GM12878 (cell line): ENCODE results near the gene CDKN2A. TPM values are rescaled to one million over a fixed set of nuclear protein-coding genes. Genes with fewer than 3 reads are reported as not detected.

Experiments
- ATAC-seq: fragments of 200-7000 bp; cut with Tn5 transposase; 3 replicates; pipeline ENCODE4 v1.9.1; 2020; ENCODE audit warnings: mild to moderate bottlenecking, moderate library complexity
- BruUV-seq: library from RNA; stranded (reverse); fragments of 400-500 nt; replicated peaks from 2 replicates; lab custom pipeline; 2021; lab: Mats Ljungman, UMichigan
- CTCF ChIA-PET: fragments of 300-600 bp; sonication (Branson Sonifier 250); formaldehyde crosslinking; extraction: SDS; loops from one replicate; lab custom pipeline; 2021; ENCODE audit warnings: inconsistent platforms; lab: Yijun Ruan, JAX
- POLR2A ChIA-PET: fragments of 350-600 bp; formaldehyde crosslinking; extraction: SDS; loops from one replicate; lab custom pipeline; 2021; ENCODE audit warnings: inconsistent platforms; lab: Charles Lee
- RAD21 ChIA-PET: fragments of 300-600 bp; sonication (Branson Sonifier 250); formaldehyde crosslinking; loops from one replicate; lab custom pipeline; 2023; ENCODE audit warnings: antibody characterized with exemption; ENCODE audit not compliant: unreplicated experiment; lab: Charles Lee
- SMC1A ChIA-PET: fragments of 300-600 bp; sonication (Branson Sonifier 250); formaldehyde crosslinking; loops from one replicate; lab custom pipeline; 2023; ENCODE audit not compliant: unreplicated experiment, uncharacterized antibody; lab: Charles Lee
- DNase-seq: peaks from one replicate; pipeline ENCODE4 v3.0.0-alpha.2; 2011; ENCODE audit warnings: low read depth, low spot score
- FAIRE-seq: peaks from 3 replicates; lab custom pipeline; 2011; peaks lifted over from hg19 to GRCh38; lab: Jason Lieb, UNC
- H2AFZ ChIP-seq: 2 replicates; pipeline ENCODE4 v1.6.0; 2011; ENCODE audit warnings: low read depth, low read length, control low read depth; ENCODE audit not compliant: control insufficient read depth
- H3K27ac ChIP-seq: 2 replicates; pipeline ENCODE4 v1.5.1; 2011; ENCODE audit warnings: control low read depth; ENCODE audit not compliant: control insufficient read depth, insufficient read depth
- H3K27me3 ChIP-seq, 2 experiments: replicated peaks in 1 of 2; 2 replicates each; pipeline versions ENCODE4 v1.6.0 to v1.6.1; 2011; ENCODE audit warnings: low read length in 1 of 2; ENCODE audit not compliant: control insufficient read depth in 2 of 2, insufficient read depth in 2 of 2
- H3K36me3 ChIP-seq, 2 experiments: 2 replicates each; pipeline ENCODE4 v1.5.1; 2011; ENCODE audit warnings: low read length in 1 of 2; ENCODE audit not compliant: control insufficient read depth in 2 of 2, insufficient read depth in 2 of 2
- H3K4me1 ChIP-seq: 2 replicates; pipeline ENCODE4 v1.6.1; 2011; ENCODE audit warnings: mild to moderate bottlenecking, low read length, moderate library complexity, mixed read lengths; ENCODE audit not compliant: control insufficient read depth, insufficient read depth
- H3K4me2 ChIP-seq: 2 replicates; pipeline ENCODE4 v1.6.0; 2011; ENCODE audit warnings: control low read depth; ENCODE audit not compliant: control insufficient read depth, insufficient read depth
- H3K4me3 ChIP-seq: fragments of 200-600 bp; sonication (generic); 2 replicates; pipeline ENCODE4 v1.5.1; 2016
- H3K79me2 ChIP-seq: 2 replicates; pipeline ENCODE4 v1.6.0; 2011; ENCODE audit warnings: low read length; ENCODE audit not compliant: control insufficient read depth, insufficient read depth
- H3K9ac ChIP-seq: 2 replicates; pipeline ENCODE4 v1.8.0; 2011; ENCODE audit warnings: low read length, control low read depth, mixed read lengths; ENCODE audit not compliant: control insufficient read depth, insufficient read depth
- H3K9me3 ChIP-seq: replicated peaks from 3 replicates; pipeline ENCODE4 v1.5.1; 2011; ENCODE audit warnings: mild to moderate bottlenecking, low read length; ENCODE audit not compliant: control insufficient read depth, insufficient read depth
- H4K20me1 ChIP-seq: 2 replicates; pipeline ENCODE4 v1.6.0; 2011; ENCODE audit not compliant: control insufficient read depth, insufficient read depth
- CHD1 ChIP-seq: IDR thresholded peaks from 2 replicates; pipeline ENCODE4 v1.6.1; 2012; ENCODE audit warnings: low read depth, low read length, improper control_type of control experiment
- DPF2 ChIP-seq: fragments of 450-650 bp; IDR thresholded peaks from 2 replicates; pipeline ENCODE4 v1.6.1; 2017; ENCODE audit warnings: mild to moderate bottlenecking
- GATAD2B ChIP-seq: fragments of 450-650 bp; conservative IDR thresholded peaks from 2 replicates; pipeline ENCODE4 v1.6.1; 2017; ENCODE audit warnings: low read depth, mild to moderate bottlenecking, moderate library complexity
- HCFC1 ChIP-seq: fragments of 150-350 bp; IDR thresholded peaks from 2 replicates; pipeline ENCODE4 v1.6.1; 2014; ENCODE audit warnings: low read length
- JUNB ChIP-seq: IDR thresholded peaks from 2 replicates; pipeline ENCODE4 v1.6.1; 2016; ENCODE audit warnings: antibody characterized with exemption, mild to moderate bottlenecking
- PAX8 ChIP-seq: fragments of 450-650 bp; IDR thresholded peaks from 2 replicates; pipeline ENCODE4 v1.6.1; 2017; ENCODE audit warnings: mild to moderate bottlenecking, moderate library complexity
- POU2F2 ChIP-seq: IDR thresholded peaks from 3 replicates; pipeline ENCODE4 v1.6.1; 2011; ENCODE audit warnings: low read depth, mild to moderate bottlenecking, low read length, borderline replicate concordance
- PRDM15 ChIP-seq: fragments of 450-650 bp; formaldehyde crosslinking; IDR thresholded peaks from 2 replicates; pipeline ENCODE4 v1.4.0; 2020; ENCODE audit warnings: mild to moderate bottlenecking, moderate library complexity
- RUNX3 ChIP-seq: IDR thresholded peaks from 2 replicates; pipeline ENCODE4 v1.6.1; 2012; ENCODE audit warnings: low read length, inconsistent platforms
- SMAD1 ChIP-seq: fragments of 450-650 bp; IDR thresholded peaks from 2 replicates; pipeline ENCODE4 v1.6.1; 2018; ENCODE audit warnings: mild to moderate bottlenecking, low read depth; ENCODE audit not compliant: partially characterized antibody
- SMAD5 ChIP-seq: IDR thresholded peaks from 2 replicates; pipeline ENCODE4 v1.6.1; 2016; ENCODE audit warnings: antibody characterized with exemption, low read depth
- SMARCA5 ChIP-seq: fragments of 450-650 bp; IDR thresholded peaks from 2 replicates; pipeline ENCODE4 v1.6.1; 2017; ENCODE audit warnings: mild to moderate bottlenecking
- SMC3 ChIP-seq: IDR thresholded peaks from 2 replicates; pipeline ENCODE4 v1.6.1; 2011; ENCODE audit warnings: low read length, improper control_type of control experiment, borderline replicate concordance
- TCF3 ChIP-seq: IDR thresholded peaks from 2 replicates; pipeline ENCODE4 v1.6.1; 2012; ENCODE audit warnings: low read depth, mild to moderate bottlenecking, low read length, borderline replicate concordance; ENCODE audit not compliant: insufficient read depth
- TCF7 ChIP-seq: IDR thresholded peaks from 2 replicates; pipeline ENCODE4 v1.6.1; 2014; ENCODE audit warnings: antibody characterized with exemption, borderline replicate concordance
- YY1 ChIP-seq: IDR thresholded peaks from 2 replicates; pipeline ENCODE4 v1.6.1; 2011; ENCODE audit warnings: low read depth, mild to moderate bottlenecking, low read length
- WGBS: methylation state at CpG from one replicate; pipeline ENCODE4 v1.1.6; 2016; ENCODE audit warnings: low lambda C conversion rate; ENCODE audit not compliant: insufficient replicate concordance, insufficient coverage; ENCODE audit errors: missing lambda C conversion rate; 5-methylcytosine and 5-hydroxymethylcytosine counted together
- in situ Hi-C: fragments of 300-500 bp; cut with MboI; formaldehyde crosslinking; loops from 9 replicates; pipeline ENCODE4 v1.14.3; 2018; ENCODE audit warnings: mixed read lengths
- intact Hi-C: fragments of 100-400 bp; cut with micrococcal nuclease; formaldehyde crosslinking; loops from one replicate; pipeline ENCODE4 v1.14.2; 2022; ENCODE audit not compliant: unreplicated experiment
- polyA plus RNA-seq, 11 experiments: library from polyadenylated mRNA; depleted of rRNA in 4 of 11; unstranded in 6 of 11; stranded (reverse) in 5 of 11; fragments of >200 nt; fragmentation: Nextera tagmentation in 4 of 11; fragmentation: Illumina TruSeq in 1 of 11; extraction: Ambion mirVana in 4 of 11; extraction: Trizol in 1 of 11; gene quantifications; 1 replicate in 1 of 11; 2 replicates in 10 of 11; pipeline versions ENCODE4 v1.2.1 to v1.2.3, GENCODE V29; 2011 to 2016; ENCODE audit warnings: inconsistent platforms in 2 of 11, missing spikeins in 2 of 11, low read depth in 1 of 11
- total RNA-seq, 4 experiments: library from RNA; depleted of rRNA in 3 of 4; stranded (reverse); fragments of >200 nt in 3 of 4; fragmentation: Illumina TruSeq in 1 of 4; extraction: Trizol in 1 of 4; gene quantifications; 2 replicates each; pipeline versions ENCODE4 v1.2.1 to v1.2.3, GENCODE V29; 2013 to 2021

The CDKN2A gene
- total and polyA plus RNA-seq, 10 of the 15 experiments (the other 5 are each of a cell fraction or from before 2014, with no cell fraction given), result 0.84 to 41.2 (median 18.4) TPM

- no peaks in the 10 kb centered on the region; the same call in 1 of the 2 replicates for H4K20me1 ChIP-seq
- no peak for DNase-seq
- H3K4me3 ChIP-seq, result no peak overlapping the region
- peaks cover 0 to 7% of the 10 kb centered on the region in 2 experiments; a peak in 1 of 4 replicates for H3K27me3 ChIP-seq
- TF ChIP-seq SMARCA5 (no peak), HCFC1 (no peak)
- TF ChIP-seq, all 136 proteins: peak for 0
- FAIRE-seq (no peak), ATAC-seq (no peak)
- ChIA-PET CTCF (no interaction called here), POLR2A (interaction anchor here (0.5 to 0.7 kb wide), 2 partner anchors 10 to 115 kb away, joined by 3 to 4 read pairs; no protein-coding TSS in a partner anchor), SMC1A (interaction anchor here (1.3 kb wide), 1 partner anchor 19 kb away, joined by 6 read pairs; no protein-coding TSS in a partner anchor), RAD21 (no interaction called here)
- no peak overlapping the region for H3K27ac ChIP-seq
- peaks cover 8% of the 10 kb centered on the region; the same call in 1 of the 3 replicates for H3K9me3 ChIP-seq
- no peaks in the 10 kb centered on the region for H3K79me2 ChIP-seq
- in situ Hi-C loops (no loop called here), intact Hi-C loops (no loop called here)
- BruUV-seq, result no TSS peak
- H3K4me1 ChIP-seq, result no peaks in the 10 kb centered on the region
- H3K36me3 ChIP-seq, result no peaks in the 10 kb centered on the region
- no peak overlapping the region for H2AFZ ChIP-seq
- no peak overlapping the region for H3K9ac ChIP-seq
- no peak overlapping the region for H3K4me2 ChIP-seq
These were observed 21.8 kb downstream of the CDKN2A start for GRCh38 chr9:21972361-21972760.

GRCh38 chr9:21970800-21971640 is 23.2 kb downstream of the CDKN2A start:
- intact Hi-C loops (no loop called here), in situ Hi-C loops (no loop called here)
- ATAC-seq (no peak), DNase-seq (no peak), FAIRE-seq (no peak)
- peaks cover 0 to 11% of the 10 kb centered on the region in 2 experiments; a peak in 1 of 4 replicates for H3K27me3 ChIP-seq
- no peaks in the 10 kb centered on the region for H3K36me3 ChIP-seq
- POLR2A ChIA-PET, result no interaction called here
- H3K4me2 ChIP-seq, result no peak overlapping the region
- WGBS, result 92% methylated on average over 31 of the region's 45 CpGs
- no peak overlapping the region for H3K9ac ChIP-seq
- no peaks in the 10 kb centered on the region for H3K79me2 ChIP-seq
- no peaks in the 10 kb centered on the region for H3K4me1 ChIP-seq
- no peak overlapping the region for H3K27ac ChIP-seq
- CTCF ChIA-PET, result no interaction called here
- H4K20me1 ChIP-seq, result no peaks in the 10 kb centered on the region
- no TSS peak for BruUV-seq
- peaks cover 8% of the 10 kb centered on the region; the same call in 1 of the 3 replicates for H3K9me3 ChIP-seq
- SMC1A ChIA-PET, result interaction anchor here (0.8 to 1.3 kb wide), 2 partner anchors 21 to 99 kb away, joined by 3 to 6 read pairs; no protein-coding TSS in a partner anchor
- H3K4me3 ChIP-seq, result no peak overlapping the region
- H2AFZ ChIP-seq, result no peak overlapping the region
- RAD21 ChIA-PET, result no interaction called here
- TF ChIP-seq TCF7 (no peak), JUNB (no peak), DPF2 (no peak), PAX8 (no peak), SMAD1 (no peak), GATAD2B (no peak), PRDM15 (CRISPR knock-in tag) (no peak), TCF3 (no peak), POU2F2 (no peak), SMC3 (no peak), RUNX3 (no peak), SMAD5 (no peak), CHD1 (no peak), YY1 (no peak)
